A549 (cell line): ENCODE measurements around the gene MYO15B. TPM values are rescaled to one million over a fixed set of nuclear protein-coding genes. Genes with fewer than 3 reads are reported as not detected.
A peak's percentile ranks its signal among the peaks of the same experiment; 100 is the strongest.
"Not testable (repeated sequence)": the region's sequence is repeated elsewhere in the genome, so short reads cannot be mapped to it uniquely, and the experiment has no call there.

Source experiments
- ATAC-seq, 2 experiments: fragments of 200-7000 bp in 1 of 2; fragments of >200 bp in 1 of 2; cut with Nextera tagmentation in 1 of 2; cut with Tn5 transposase in 1 of 2; 3 replicates each; pipeline versions ENCODE4 v1.8.0 to v1.9.1; 2018 to 2020; ENCODE audit warnings: mild to moderate bottlenecking in 1 of 2, moderate library complexity in 1 of 2
- CTCF ChIA-PET: fragments of 300-600 bp; sonication (Branson Sonifier 250); formaldehyde crosslinking; extraction: SDS; loops from one replicate; lab custom pipeline; 2021; ENCODE audit warnings: antibody characterized with exemption, inconsistent platforms; lab: Yijun Ruan, JAX
- POLR2A ChIA-PET: fragments of 350-600 bp; formaldehyde crosslinking; extraction: SDS; loops from one replicate; lab custom pipeline; 2021; ENCODE audit warnings: antibody characterized with exemption, inconsistent platforms; lab: Yijun Ruan, JAX
- DNase-seq, 2 experiments: peaks; one replicate each; pipeline versions ENCODE4 v3.0.0 to v3.0.0-alpha.2; 2011 to 2016; ENCODE audit warnings: low read depth in 1 of 2, low spot score in 1 of 2
- FAIRE-seq: peaks from 2 replicates; lab custom pipeline; 2011; peaks lifted over from hg19 to GRCh38; lab: Jason Lieb, UNC
- H3K27ac ChIP-seq, 2 experiments: fragments of >200 bp; sonication (Bioruptor Twin); formaldehyde crosslinking; 3 replicates each; pipeline ENCODE4 v1.5.1; 2016 to 2017
- H3K4me1 ChIP-seq: fragments of >200 bp; sonication (Bioruptor Twin); formaldehyde crosslinking; 3 replicates; pipeline ENCODE4 v1.6.1; 2016
- H3K4me2 ChIP-seq: fragments of >200 bp; sonication (Bioruptor Twin); formaldehyde crosslinking; 3 replicates; pipeline ENCODE4 v1.6.1; 2016
- H3K4me3 ChIP-seq: fragments of >200 bp; sonication (Bioruptor Twin); formaldehyde crosslinking; 3 replicates; pipeline ENCODE4 v1.5.1; 2016
- H3K9me3 ChIP-seq: fragments of >200 bp; sonication (Bioruptor Twin); formaldehyde crosslinking; 3 replicates; pipeline ENCODE4 v1.6.1; 2016
- BHLHE40 ChIP-seq: IDR thresholded peaks from 2 replicates; pipeline ENCODE4 v1.6.1; 2012; ENCODE audit warnings: low read depth, low read length, inconsistent platforms
- EHMT2 ChIP-seq: fragments of 200-600 bp; sonication (generic); IDR thresholded peaks from 2 replicates; pipeline ENCODE4 v1.6.1; 2016; ENCODE audit warnings: antibody characterized with exemption, low read depth, mild to moderate bottlenecking, moderate library complexity
- FOSB ChIP-seq: fragments of 250-450 bp; sonication (Bioruptor Pico); IDR thresholded peaks from 2 replicates; pipeline ENCODE4 v1.5.0; 2020; ENCODE audit warnings: mild to moderate bottlenecking, moderate library complexity
- FOXS1 ChIP-seq: fragments of 250-450 bp; sonication (Bioruptor Pico); IDR thresholded peaks from 2 replicates; pipeline ENCODE4 v1.5.0; 2020; ENCODE audit warnings: mild to moderate bottlenecking, moderate library complexity
- GATA3 ChIP-seq: IDR thresholded peaks from 2 replicates; pipeline ENCODE4 v1.6.1; 2012; ENCODE audit warnings: borderline replicate concordance
- HDAC2 ChIP-seq: fragments of 200-600 bp; sonication (generic); IDR thresholded peaks from 2 replicates; pipeline ENCODE4 v1.6.1; 2016
- HEYL ChIP-seq: fragments of 250-450 bp; sonication (Bioruptor Pico); IDR thresholded peaks from 2 replicates; pipeline ENCODE4 v1.8.0; 2021; ENCODE audit warnings: mild to moderate bottlenecking, moderate library complexity
- HOXB13 ChIP-seq: fragments of 250-450 bp; sonication (Bioruptor Pico); IDR thresholded peaks from 2 replicates; pipeline ENCODE4 v1.5.0; 2020; ENCODE audit warnings: low read depth, mild to moderate bottlenecking, moderate library complexity
- JUNB ChIP-seq: fragments of >200 bp; sonication (Bioruptor Twin); formaldehyde crosslinking; IDR thresholded peaks from 2 replicates; pipeline ENCODE4 v1.6.1; 2016
- KDM1A ChIP-seq: fragments of 200-600 bp; sonication (generic); IDR thresholded peaks from 2 replicates; pipeline ENCODE4 v1.6.1; 2016; ENCODE audit warnings: low read depth, mild to moderate bottlenecking
- KDM5A ChIP-seq: fragments of 200-600 bp; sonication (generic); IDR thresholded peaks from 2 replicates; pipeline ENCODE4 v1.6.1; 2016; ENCODE audit warnings: antibody characterized with exemption, mild to moderate bottlenecking
- NPAS2 ChIP-seq: fragments of 250-450 bp; sonication (Bioruptor Pico); IDR thresholded peaks from 2 replicates; pipeline ENCODE4 v1.8.0; 2022; ENCODE audit warnings: mild to moderate bottlenecking, moderate library complexity, borderline replicate concordance
- PBX3 ChIP-seq: IDR thresholded peaks from 2 replicates; pipeline ENCODE4 v1.6.1; 2012
- PHF8 ChIP-seq: fragments of 200-600 bp; sonication (generic); IDR thresholded peaks from 2 replicates; pipeline ENCODE4 v1.6.1; 2016; ENCODE audit warnings: low read depth, mild to moderate bottlenecking, antibody characterized with exemption, moderate library complexity, borderline replicate concordance
- POLR2A ChIP-seq: IDR thresholded peaks from 2 replicates; pipeline ENCODE4 v1.6.1; 2012; ENCODE audit warnings: mild to moderate bottlenecking, low read length
- RNF2 ChIP-seq: fragments of 200-600 bp; sonication (generic); IDR thresholded peaks from 2 replicates; pipeline ENCODE4 v1.6.1; 2016; ENCODE audit warnings: low read depth, mild to moderate bottlenecking, antibody characterized with exemption, moderate library complexity, borderline replicate concordance
- SREBF2 ChIP-seq: fragments of 450-650 bp; IDR thresholded peaks from 2 replicates; pipeline ENCODE4 v1.6.1; 2014; ENCODE audit warnings: mild to moderate bottlenecking, moderate library complexity
- USF2 ChIP-seq: fragments of 450-650 bp; IDR thresholded peaks from 2 replicates; pipeline ENCODE4 v1.6.1; 2014; ENCODE audit warnings: antibody characterized with exemption
- WGBS: methylation state at CpG from one replicate; pipeline ENCODE4 v1.1.6; 2017; ENCODE audit errors: missing lambda C conversion rate; 5-methylcytosine and 5-hydroxymethylcytosine counted together
- polyA plus RNA-seq, 4 experiments: library from polyadenylated mRNA; depleted of rRNA in 3 of 4; stranded (reverse); fragments of >200 nt; fragmentation: RNase III in 1 of 4; extraction: RNeasy Plus Mini Kit Qiagen cat#74134 plus additional on column Dnase treatment in 1 of 4; gene quantifications; 2 replicates in 3 of 4; 3 replicates in 1 of 4; pipeline ENCODE4 v1.2.3, GENCODE V29; 2011 to 2017

MYO15B gene
- polyA plus RNA-seq, 2 of the 4 experiments (the other 2 are of a cell fraction), result 12.4 to 33.9 TPM

- H3K4me2 ChIP-seq, H3K4me1 ChIP-seq, DNase-seq, POLR2A ChIA-PET, ATAC-seq, H3K27ac ChIP-seq, H3K9me3 ChIP-seq, H3K4me3 ChIP-seq, FAIRE-seq: not testable (repeated sequence)
- WGBS, result 81% methylated on average over 6 of the region's 6 CpGs
- CTCF ChIA-PET, result interaction anchor here (0.6 to 29.9 kb wide), 11 partner anchors 8 to 344 kb away, joined by 3 to 926 read pairs (median 4); partner anchors contain the start of genes SMIM5 and TSEN54
These were observed 4.4 kb upstream of the MYO15B start for GRCh38 chr17:75583197-75583596.

DNA sequence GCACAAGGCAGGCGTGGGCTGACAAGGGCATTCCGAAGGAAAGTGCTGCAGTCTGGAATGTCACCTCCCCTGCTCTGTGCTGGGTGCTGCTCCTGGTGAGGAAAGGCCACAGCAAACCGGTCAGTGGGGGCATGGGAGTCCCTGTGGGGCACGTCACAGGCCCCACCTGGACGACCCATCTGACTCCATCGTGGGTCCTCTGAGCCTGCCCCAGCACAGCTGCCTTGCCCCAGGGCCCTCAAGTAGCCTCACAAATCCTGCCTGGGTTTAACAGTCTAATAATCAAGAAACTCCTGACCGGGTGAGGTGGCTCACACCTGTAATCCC, 2.8 kb upstream of the MYO15B start:
- ChIA-PET CTCF (interaction anchor here (0.7 to 29.9 kb wide), 6 partner anchors 16 to 616 kb away, joined by 3 to 926 read pairs (median 11); partner anchors contain the start of genes SMIM5 and TSEN54), POLR2A (no interaction called here)
- no peak for FAIRE-seq
- no peaks in the 10 kb centered on the region for H3K9me3 ChIP-seq
- 82% methylated on average over 7 of the region's 7 CpGs for WGBS
- H3K4me2 ChIP-seq, result no peak overlapping the region
- H3K4me3 ChIP-seq, result no peak overlapping the region
- H3K27ac ChIP-seq, result peak overlapping the region in 1 of 2 experiments; percentile 51; a peak in 3 of 6 replicates
- peaks cover 15% of the 10 kb centered on the region for H3K4me1 ChIP-seq
- no peak for TF ChIP-seq NPAS2 (CRISPR knock-in tag)
- TF ChIP-seq SREBF2, result no peak
- TF ChIP-seq RNF2, result no peak
- TF ChIP-seq EHMT2, result no peak
- TF ChIP-seq HOXB13, result no peak
- TF ChIP-seq KDM1A, result no peak
- no peak for TF ChIP-seq FOXS1 (CRISPR knock-in tag)
- no peak for TF ChIP-seq HEYL (CRISPR knock-in tag)
- TF ChIP-seq BHLHE40, result no peak
- no peak for TF ChIP-seq FOSB (CRISPR knock-in tag)
- TF ChIP-seq HDAC2, result no peak
- no peak for TF ChIP-seq JUNB
- no peak for TF ChIP-seq POLR2A
- no peak for TF ChIP-seq USF2
- no peak for TF ChIP-seq PHF8
- no peak for TF ChIP-seq GATA3
- TF ChIP-seq PBX3, result no peak
- TF ChIP-seq KDM5A, result no peak
- TF ChIP-seq, all 56 proteins: peak for 0
- DNase-seq (no peak), ATAC-seq (peak in 1 of 2 experiments; percentile 9; a peak in 1 of 6 replicates)

GRCh38 chr17:75588596-75589011, 1.0 kb downstream of the MYO15B start:
- FAIRE-seq, result no peak
- DNase-seq, result no peak
- Histone ChIP-seq H3K9me3 (no peaks in the 10 kb centered on the region), H3K27ac (peak overlapping the region; percentile 90), H3K4me3 (peak overlapping the region; percentile 34; the same call in 2 of the 3 replicates), H3K4me2 (peak overlapping the region; percentile 92), H3K4me1 (peaks cover 21% of the 10 kb centered on the region)
- 77% methylated on average over 49 of the region's 49 CpGs for WGBS
- peak in 1 of 2 experiments; percentile 17; a peak in 3 of 6 replicates for ATAC-seq
- POLR2A ChIA-PET, result no interaction called here
- CTCF ChIA-PET, result interaction anchor here (0.5 to 29.9 kb wide), 18 partner anchors 8 to 179 kb away, joined by 3 to 926 read pairs (median 4); partner anchors contain the start of genes SMIM5 and TSEN54
- TF ChIP-seq EHMT2 (no peak), PHF8 (0 out of 2 replicates have a peak, but pooled peaks have one; percentile 16)
